K562 treated with DMSO at 1 percent for 4 hours (cell line): ENCODE measurements around the gene TEKTIP1. TPM values are rescaled to one million over a fixed set of nuclear protein-coding genes. Genes with fewer than 3 reads are reported as not detected.

Experiments used
- total RNA-seq: library from RNA; unstranded; fragments of 300-600 nt; gene quantifications from 2 replicates; pipeline ENCODE4 v1.2.3, GENCODE V29; 2022; ENCODE audit not compliant: insufficient read depth

Gene TEKTIP1
- total RNA-seq: 1.8 TPM in 1 of 2 replicates, not detected in the other

DNA sequence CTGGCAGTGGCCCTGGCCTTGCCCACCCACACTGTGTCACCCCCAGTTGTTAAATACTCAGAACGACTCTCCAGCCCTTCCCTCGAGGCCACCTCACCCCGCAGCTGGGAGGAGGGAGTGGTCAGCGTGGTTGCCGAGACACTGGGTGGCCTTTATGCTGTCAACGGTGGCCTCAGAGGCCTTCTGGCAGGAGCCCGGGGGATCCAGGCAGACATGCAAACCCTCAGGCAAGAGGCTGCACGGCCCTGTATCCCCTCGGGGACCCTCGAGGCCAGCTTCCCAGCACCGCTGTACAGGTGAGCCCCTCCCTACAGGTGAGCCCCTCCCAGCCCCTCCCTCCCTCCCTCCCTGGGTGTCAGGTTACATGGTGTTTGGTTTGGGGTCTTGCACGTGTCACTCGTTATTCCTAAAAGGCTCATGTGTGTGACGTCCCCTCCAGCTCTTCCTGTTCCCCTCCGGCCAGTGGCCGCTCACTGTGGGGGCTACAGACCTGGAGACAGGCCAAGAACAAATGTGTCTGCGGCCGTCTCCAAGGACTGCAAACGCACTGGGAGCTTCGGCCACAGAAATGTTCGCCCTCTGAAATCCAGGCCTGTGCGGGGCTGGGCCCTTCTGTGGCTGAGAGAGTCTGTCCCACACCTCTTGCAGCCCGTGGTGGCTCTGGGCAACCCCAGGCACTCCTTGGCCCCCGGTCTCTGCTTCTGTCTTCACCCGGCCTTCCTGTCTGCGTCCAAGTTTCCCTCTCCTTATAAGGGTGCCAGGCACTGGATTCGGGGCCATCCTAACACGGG is at the start of gene TEKTIP1:
TSS of gene TEKTIP1 (plus strand) at position 210 of the 791 bp plus-strand sequence. CDS start at position 214, 4 bp downstream.

GRCh38 chr19:3500429-3501101 is 38.4 kb upstream of the TEKTIP1 start, which contains the start of gene DOHH:
TSS of gene DOHH (minus strand) at chr19:3500674. CDS start at chr19:3496814, 3,860 bp downstream.

GRCh38 chr19:3505598-3506383 is 33.2 kb upstream of the TEKTIP1 start, which contains the start of gene FZR1:
TSS of gene FZR1 (plus strand) at chr19:3506311. CDS start at chr19:3522990, 16,679 bp downstream.

DNA sequence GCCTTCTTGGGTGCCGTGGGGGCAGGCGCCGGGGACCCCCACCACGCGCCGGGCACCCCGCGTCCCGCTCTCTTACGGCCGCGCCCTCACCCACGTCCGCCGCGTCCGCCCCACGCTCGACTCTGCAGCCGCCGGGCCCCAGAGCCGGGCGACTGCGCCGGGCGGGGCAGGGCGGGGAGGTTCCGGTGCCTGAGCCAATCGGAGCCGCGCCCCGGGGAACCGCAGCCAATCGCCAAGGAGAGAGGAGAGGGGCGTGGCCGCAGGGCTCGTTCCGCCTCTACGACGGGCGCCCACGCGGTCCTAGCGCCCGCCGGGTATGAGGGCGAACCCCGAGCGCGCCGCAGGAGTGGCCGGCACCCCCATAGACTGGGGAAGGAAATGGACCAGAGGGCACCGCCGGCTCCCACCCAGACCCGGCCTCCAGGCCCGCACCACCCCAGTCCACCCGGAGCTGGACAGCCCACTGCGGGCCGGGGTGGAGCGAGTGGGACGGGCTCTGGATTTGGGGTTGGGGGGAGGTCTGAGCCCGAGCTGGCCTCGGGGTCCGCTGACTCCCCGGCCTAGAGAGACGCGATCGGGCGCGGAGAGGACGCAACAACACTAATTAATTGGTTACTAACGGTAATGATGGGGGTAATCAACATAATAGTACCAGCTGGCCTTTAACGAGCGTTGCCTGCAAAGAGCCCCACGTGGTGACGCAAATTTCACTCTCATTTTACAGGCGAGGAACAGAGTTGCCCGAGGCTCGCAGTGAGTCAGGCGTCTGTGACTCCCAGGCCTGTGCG is 18.7 kb downstream of the TEKTIP1 start, which contains the start of gene MFSD12:
TSS of gene MFSD12 (minus strand) at position 126 of the 788 bp plus-strand sequence. CDS start 183 bp downstream, outside the sequence.

DNA sequence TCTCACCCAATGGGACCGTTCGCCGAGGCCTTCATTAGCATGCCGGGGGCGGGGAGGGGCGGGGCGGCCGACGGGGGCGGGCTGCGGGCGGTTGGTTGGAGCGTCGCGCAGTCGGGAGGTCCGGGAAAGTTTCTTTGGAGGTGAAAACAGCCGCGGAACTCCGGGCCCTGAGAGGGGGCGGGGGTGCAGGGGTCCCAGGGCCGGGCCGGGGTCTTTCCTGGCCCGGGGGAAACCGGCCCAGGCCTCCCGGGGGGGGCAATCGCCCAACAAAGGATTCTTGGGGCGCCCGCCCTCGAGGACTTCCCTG is 33.8 kb downstream of the TEKTIP1 start, which contains the start of gene HMG20B:
TSS of gene HMG20B (plus strand) at position 90 of the 307 bp plus-strand sequence. CDS start 366 bp downstream, outside the sequence.

GRCh38 chr19:3585301-3586126 is 46.5 kb downstream of the TEKTIP1 start, which contains the start of gene GIPC3:
TSS of gene GIPC3 (plus strand) at chr19:3585478. CDS start at chr19:3585598, 120 bp downstream.

Other genes with a start within 250 kb of the TEKTIP1 start
- 17.6 and 29.3 TPM in 2 replicates for gene NFIC, start 172.6 kb upstream of the TEKTIP1 start, total RNA-seq
- 3.9 TPM in 1 of 2 replicates, not detected in the other for gene SMIM24, start 58.6 kb upstream of the TEKTIP1 start, total RNA-seq
- gene SMIM44, start 55.7 kb upstream of the TEKTIP1 start, total RNA-seq: not detected in 2 replicates
- 30.2 and 36.7 TPM in 2 replicates for gene DOHH, start 38.5 kb upstream of the TEKTIP1 start, total RNA-seq
- gene FZR1, start 32.9 kb upstream of the TEKTIP1 start, total RNA-seq: 25.3 and 28.9 TPM in 2 replicates
- 103 and 121 TPM in 2 replicates for gene MFSD12, start 18.4 kb downstream of the TEKTIP1 start, total RNA-seq
- 203 and 207 TPM in 2 replicates for gene HMG20B, start 33.8 kb downstream of the TEKTIP1 start, total RNA-seq
- 7.8 and 8.1 TPM in 2 replicates for gene GIPC3, start 46.3 kb downstream of the TEKTIP1 start, total RNA-seq
- gene TBXA2R, start 67.7 kb downstream of the TEKTIP1 start, total RNA-seq: 5.1 and 5.5 TPM in 2 replicates
- 36.4 and 36.5 TPM in 2 replicates for gene CACTIN, start 87.6 kb downstream of the TEKTIP1 start, total RNA-seq
- 25.7 and 37.2 TPM in 2 replicates for gene PIP5K1C, start 161.3 kb downstream of the TEKTIP1 start, total RNA-seq
- 4.9 and 6.5 TPM in 2 replicates for gene TJP3, start 169.2 kb downstream of the TEKTIP1 start, total RNA-seq
- gene APBA3, start 222.5 kb downstream of the TEKTIP1 start, total RNA-seq: 18.8 and 27.4 TPM in 2 replicates
- gene MRPL54, start 223.5 kb downstream of the TEKTIP1 start, total RNA-seq: 50.3 and 83.7 TPM in 2 replicates
- not detected in 2 replicates for gene RAX2, start 233.1 kb downstream of the TEKTIP1 start, total RNA-seq
- gene MATK, start 247.2 kb downstream of the TEKTIP1 start, total RNA-seq: 14.1 and 23.3 TPM in 2 replicates